Pancreas (tissue), 10 donors: Measurements from ENCODE around the gene OST4. TPM values are rescaled to one million over a fixed set of nuclear protein-coding genes. Genes with fewer than 3 reads are reported as not detected.

Source experiments
- ATAC-seq, 4 donors: fragments of 200-7000 bp; cut with Tn5 transposase; one replicate each; pipeline versions ENCODE4 v1.8.0 to v1.9.1; 2020; ENCODE audit warnings: mild to moderate bottlenecking in 4 of 4, moderate library complexity in 4 of 4
- DNase-seq, 6 donors: peaks; one replicate each; pipeline ENCODE4 v3.0.0-alpha.2; 2020
- FAIRE-seq: peaks from 2 replicates; lab custom pipeline; 2012; peaks lifted over from hg19 to GRCh38; lab: Jason Lieb, UNC
- H3K27ac ChIP-seq, 4 donors: fragments of 200-600 bp; sonication (generic); 1 replicate in 3 of 4; 2 replicates in 1 of 4; pipeline versions ENCODE4 v1.5.0 to v1.8.0; 2020
- H3K27me3 ChIP-seq, 4 donors: fragments of 200-600 bp; one replicate each; pipeline ENCODE4 v1.8.0; 2021
- H3K36me3 ChIP-seq, 3 donors: fragments of 200-600 bp; sonication (generic) in 1 of 3; one replicate each; pipeline versions ENCODE4 v1.5.0 to v1.8.0; 2020 to 2021
- H3K4me1 ChIP-seq, 3 donors: fragments of 200-600 bp; one replicate each; pipeline ENCODE4 v1.8.0; 2021
- H3K4me3 ChIP-seq, 4 donors: fragments of 200-600 bp; sonication (generic) in 2 of 4; one replicate each; pipeline versions ENCODE4 v1.5.0 to v1.8.0; 2020 to 2021
- H3K9me3 ChIP-seq, 4 donors: fragments of 200-600 bp; one replicate each; pipeline ENCODE4 v1.8.0; 2021
- CTCF ChIP-seq, 4 donors: fragments of 200-600 bp; sonication (generic) in 3 of 4; IDR thresholded peaks; one replicate each; pipeline versions ENCODE4 v1.5.0 to v1.8.0; 2021; ENCODE audit warnings: antibody characterized with exemption in 4 of 4
- WGBS, 2 donors: extraction: QIAGEN DNeasy Blood & Tissue Kit; methylation state at CpG; one replicate each; pipeline ENCODE4 v1.1.7; 2013; 5-methylcytosine and 5-hydroxymethylcytosine counted together
- intact Hi-C, 3 donors: fragments of 100-400 bp; cut with DNase I; formaldehyde crosslinking; loops; one replicate each; pipeline versions ENCODE4 v1.11.1 to v1.14.2; 2022
- polyA plus RNA-seq, 2 donors: library from polyadenylated mRNA; stranded (reverse); fragments of 200-250 nt; gene quantifications; one replicate each; pipeline ENCODE4 v1.2.3, GENCODE V29; 2013
- total RNA-seq, 6 donors: library from RNA; stranded (reverse); fragmentation: NEBNext Ultra II Directional in 4 of 6; extraction: Animal tissue kit (Norgen Biotek cat#: 25700) in 4 of 6; gene quantifications; one replicate each; pipeline versions ENCODE4 v1.2.1 to v1.2.4, GENCODE V29; 2021 to 2023
- donor health status: healthy with polysubstance abuse.
- donor health status: DM: no; HTN: no; CAD: no; lungs with moderate emphysema.
- donor health status: DM: no; HTN: no; CAD: no.
- donor health status: control.
- donor health status: control.
- donor health status: Bipolar disorder and iron deficiency.
- donor health status: DM: yes; HTN: yes; CAD: no.
- donor health status: DM: no; HTN: no; CAD: no.
- donor health status: DM: no; HTN: no; CAD: no.
- donor health status: DM: yes; HTN: yes; CAD: no.

OST4 gene
- total and polyA plus RNA-seq, 8 donors: 76.6 to 188 (median 120) TPM

- H3K9me3 ChIP-seq: no peaks in the 10 kb centered on the region
- ATAC-seq: peak; percentile 6 to 15 (median 13)
- no peak for DNase-seq
- TF ChIP-seq CTCF (IDR thresholded peaks at IDR 0.05): no peak
- H3K4me1 ChIP-seq: peaks cover 0 to 13% (median 7%) of the 10 kb centered on the region in 3 donors
- peak overlapping the region; percentile 66 to 79 (median 70) for H3K27ac ChIP-seq
- peaks cover 1 to 34% (median 30%) of the 10 kb centered on the region in 3 donors for H3K36me3 ChIP-seq
- 4% methylated on average over 11 of the region's 11 CpGs for WGBS, 2 donors
- FAIRE-seq: no peak
- peak overlapping the region; percentile 77 to 97 (median 84) for H3K4me3 ChIP-seq
- intact Hi-C loops: no loop called here
- H3K27me3 ChIP-seq: no peaks in the 10 kb centered on the region
These were observed 38.1 kb downstream of the OST4 start for GRCh38 chr2:27033253-27033852.

GRCh38 chr2:27032495-27033252, 38.8 kb downstream of the OST4 start, which contains the start of gene TMEM214:
Gene TMEM214 (plus strand): TSS chr2:27032965. CDS start chr2:27033016, 51 bp downstream.
- WGBS, 2 donors: 1% methylated on average over 76 of the region's 76 CpGs
- peak within 1 kb of the TSS; percentile 77 to 97 (median 84) for H3K4me3 ChIP-seq
- peak; percentile 84 to 97 (median 90) for DNase-seq
- no peaks in the 10 kb centered on the region for H3K27me3 ChIP-seq
- no peak for TF ChIP-seq CTCF (IDR thresholded peaks at IDR 0.05)
- no peaks in the 10 kb centered on the region for H3K9me3 ChIP-seq
- peak within 1 kb of the TSS; percentile 66 to 79 (median 70) for H3K27ac ChIP-seq
- peaks cover 0 to 27% (median 23%) of the 10 kb centered on the region in 3 donors for H3K36me3 ChIP-seq
- ATAC-seq: peak; percentile 98 to 99 (median 98)
- H3K4me1 ChIP-seq: peaks cover 0 to 13% (median 7%) of the 10 kb centered on the region in 3 donors
- intact Hi-C loops: no loop called here
- FAIRE-seq: no peak

GRCh38 chr2:27029051-27029450, 42.4 kb downstream of the OST4 start:
- ATAC-seq (no peak), FAIRE-seq (no peak), DNase-seq (no peak)
- H3K27me3 ChIP-seq: no peaks in the 10 kb centered on the region
- no peaks in the 10 kb centered on the region for H3K9me3 ChIP-seq
- peaks cover 0 to 4% (median 0%) of the 10 kb centered on the region in 3 donors for H3K4me1 ChIP-seq
- WGBS, 2 donors: 83 to 84% methylated on average over 2 of the region's 2 CpGs
- no peak overlapping the region for H3K27ac ChIP-seq
- intact Hi-C loops: loop anchor here in 1 of 3 donors (5.0 kb wide), 1 partner anchor 67 kb away; no protein-coding TSS in a partner anchor
- H3K4me3 ChIP-seq: no peak overlapping the region
- peaks cover 0 to under 1% (median 0%) of the 10 kb centered on the region in 3 donors for H3K36me3 ChIP-seq
- no peak for TF ChIP-seq CTCF (IDR thresholded peaks at IDR 0.05)

GRCh38 chr2:27027211-27027651, 44.2 kb downstream of the OST4 start:
- H3K27ac ChIP-seq: no peak overlapping the region
- TF ChIP-seq CTCF (IDR thresholded peaks at IDR 0.05): no peak
- H3K4me1 ChIP-seq: no peaks in the 10 kb centered on the region
- no peak for DNase-seq
- no peak for ATAC-seq
- 86 to 87% methylated on average over 10 of the region's 10 CpGs for whole genome bisulfite sequencing, 2 donors
- H3K9me3 ChIP-seq: no peaks in the 10 kb centered on the region
- FAIRE-seq: no peak
- no peaks in the 10 kb centered on the region for H3K27me3 ChIP-seq
- H3K4me3 ChIP-seq: no peak overlapping the region
- intact Hi-C loops: loop anchor here in 1 of 3 donors (5.0 kb wide), 1 partner anchor 65 kb away; no protein-coding TSS in a partner anchor
- peaks cover 0 to 5% (median 0%) of the 10 kb centered on the region in 3 donors for H3K36me3 ChIP-seq
